Measurements from ENCODE around the gene COPE.

Gene COPE

GRCh38 chr19:18861235-18861634, 58.0 kb downstream of the COPE start:
- no peak for TF ChIP-seq FOXP2 (optimal IDR thresholded peaks at IDR 0.05; ENCODE audit: borderline replicate concordance, extremely low read depth, extremely low read length, insufficient read depth)

DNA sequence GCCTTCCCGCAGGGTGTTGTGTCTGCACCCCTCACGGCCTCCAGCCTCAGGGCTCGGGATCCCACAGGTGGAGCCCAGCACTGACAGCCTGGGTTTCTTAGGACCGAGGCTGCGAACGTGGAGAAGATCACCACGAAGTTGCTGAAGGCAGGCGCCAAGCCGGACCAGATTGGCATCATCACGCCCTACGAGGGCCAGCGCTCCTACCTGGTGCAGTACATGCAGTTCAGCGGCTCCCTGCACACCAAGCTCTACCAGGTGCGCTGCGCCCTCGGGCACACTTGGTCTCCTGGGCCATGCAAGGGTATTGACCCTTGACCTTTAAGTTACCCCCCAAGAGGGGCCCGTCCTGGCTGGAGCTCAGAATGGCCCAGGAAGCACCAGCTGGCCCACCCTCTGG, 58.5 kb downstream of the COPE start:
- no peak for TF ChIP-seq SIN3A (IDR thresholded peaks at IDR 0.05; ENCODE audit: borderline replicate concordance, insufficient read depth, low read length)
- no peak for TF ChIP-seq FOXP2 (optimal IDR thresholded peaks at IDR 0.05; ENCODE audit: borderline replicate concordance, extremely low read depth, extremely low read length, insufficient read depth)
- TF ChIP-seq, protein P1, sequence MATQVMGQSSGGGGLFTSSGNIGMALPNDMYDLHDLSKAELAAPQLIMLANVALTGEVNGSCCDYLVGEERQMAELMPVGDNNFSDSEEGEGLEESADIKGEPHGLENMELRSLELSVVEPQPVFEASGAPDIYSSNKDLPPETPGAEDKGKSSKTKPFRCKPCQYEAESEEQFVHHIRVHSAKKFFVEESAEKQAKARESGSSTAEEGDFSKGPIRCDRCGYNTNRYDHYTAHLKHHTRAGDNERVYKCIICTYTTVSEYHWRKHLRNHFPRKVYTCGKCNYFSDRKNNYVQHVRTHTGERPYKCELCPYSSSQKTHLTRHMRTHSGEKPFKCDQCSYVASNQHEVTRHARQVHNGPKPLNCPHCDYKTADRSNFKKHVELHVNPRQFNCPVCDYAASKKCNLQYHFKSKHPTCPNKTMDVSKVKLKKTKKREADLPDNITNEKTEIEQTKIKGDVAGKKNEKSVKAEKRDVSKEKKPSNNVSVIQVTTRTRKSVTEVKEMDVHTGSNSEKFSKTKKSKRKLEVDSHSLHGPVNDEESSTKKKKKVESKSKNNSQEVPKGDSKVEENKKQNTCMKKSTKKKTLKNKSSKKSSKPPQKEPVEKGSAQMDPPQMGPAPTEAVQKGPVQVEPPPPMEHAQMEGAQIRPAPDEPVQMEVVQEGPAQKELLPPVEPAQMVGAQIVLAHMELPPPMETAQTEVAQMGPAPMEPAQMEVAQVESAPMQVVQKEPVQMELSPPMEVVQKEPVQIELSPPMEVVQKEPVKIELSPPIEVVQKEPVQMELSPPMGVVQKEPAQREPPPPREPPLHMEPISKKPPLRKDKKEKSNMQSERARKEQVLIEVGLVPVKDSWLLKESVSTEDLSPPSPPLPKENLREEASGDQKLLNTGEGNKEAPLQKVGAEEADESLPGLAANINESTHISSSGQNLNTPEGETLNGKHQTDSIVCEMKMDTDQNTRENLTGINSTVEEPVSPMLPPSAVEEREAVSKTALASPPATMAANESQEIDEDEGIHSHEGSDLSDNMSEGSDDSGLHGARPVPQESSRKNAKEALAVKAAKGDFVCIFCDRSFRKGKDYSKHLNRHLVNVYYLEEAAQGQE (IDR thresholded peaks at IDR 0.05; ENCODE audit: insufficient read depth in 1 of 2, low read depth in 2 of 2, low read length in 2 of 2): no peak
- no peak for TF ChIP-seq POLR2AphosphoS5 (IDR thresholded peaks at IDR 0.05; ENCODE audit: low read depth, low read length)
- TF ChIP-seq TAF1 (IDR thresholded peaks at IDR 0.05; ENCODE audit: borderline replicate concordance, insufficient read depth, low read length): no peak

- TF ChIP-seq FOXP2 (optimal IDR thresholded peaks at IDR 0.05; ENCODE audit: borderline replicate concordance, extremely low read depth, extremely low read length, insufficient read depth) (no peak), TAF1 (IDR thresholded peaks at IDR 0.05; ENCODE audit: borderline replicate concordance, insufficient read depth, low read length) (no peak), SIN3A (IDR thresholded peaks at IDR 0.05; ENCODE audit: borderline replicate concordance, insufficient read depth, low read length) (no peak), POLR2AphosphoS5 (IDR thresholded peaks at IDR 0.05; ENCODE audit: low read depth, low read length) (no peak)
- TF ChIP-seq, protein P1 (IDR thresholded peaks at IDR 0.05; ENCODE audit: insufficient read depth in 1 of 2, low read depth in 2 of 2, low read length in 2 of 2): no peak
Measured at GRCh38 chr19:18860302-18860700, 58.9 kb downstream of the COPE start.

DNA sequence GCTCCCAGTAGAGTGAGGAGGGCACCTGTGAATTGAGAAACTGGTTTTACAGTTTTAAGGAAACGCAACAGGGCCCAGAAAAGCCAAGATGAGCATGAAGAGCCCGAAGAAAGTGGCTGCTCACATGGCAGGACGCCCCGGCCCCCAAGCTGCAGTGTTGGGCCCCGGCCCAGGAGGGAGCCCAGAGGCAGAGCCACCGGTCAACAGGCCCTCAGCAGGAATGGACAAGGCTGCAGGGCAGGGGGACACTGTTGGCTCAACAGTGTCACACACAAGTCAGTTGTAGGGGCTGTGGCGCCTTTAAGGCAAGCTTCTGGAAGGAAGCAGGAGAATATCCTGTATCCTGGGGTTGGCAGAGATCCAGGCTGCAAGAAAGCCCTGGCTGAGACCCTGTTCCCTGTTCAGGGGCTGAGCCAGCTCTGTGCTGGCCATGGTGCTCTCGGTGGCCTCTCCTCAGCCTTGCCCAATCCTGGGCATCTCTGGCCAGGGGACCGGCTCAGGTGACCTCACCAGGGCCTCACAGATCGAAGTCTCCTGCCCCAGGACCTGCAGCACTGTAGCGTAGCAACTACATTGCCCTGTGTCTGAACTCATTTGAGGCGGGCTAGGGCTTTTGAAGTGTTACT, 59.4 kb downstream of the COPE start:
- TF ChIP-seq FOXP2 (optimal IDR thresholded peaks at IDR 0.05; ENCODE audit: borderline replicate concordance, extremely low read depth, extremely low read length, insufficient read depth) (peak; percentile 19), TAF1 (IDR thresholded peaks at IDR 0.05; ENCODE audit: borderline replicate concordance, insufficient read depth, low read length) (no peak), POLR2AphosphoS5 (IDR thresholded peaks at IDR 0.05; ENCODE audit: low read depth, low read length) (no peak), SIN3A (IDR thresholded peaks at IDR 0.05; ENCODE audit: borderline replicate concordance, insufficient read depth, low read length) (no peak)
- TF ChIP-seq, protein P1 (IDR thresholded peaks at IDR 0.05; ENCODE audit: insufficient read depth in 1 of 2, low read depth in 2 of 2, low read length in 2 of 2): no peak

DNA sequence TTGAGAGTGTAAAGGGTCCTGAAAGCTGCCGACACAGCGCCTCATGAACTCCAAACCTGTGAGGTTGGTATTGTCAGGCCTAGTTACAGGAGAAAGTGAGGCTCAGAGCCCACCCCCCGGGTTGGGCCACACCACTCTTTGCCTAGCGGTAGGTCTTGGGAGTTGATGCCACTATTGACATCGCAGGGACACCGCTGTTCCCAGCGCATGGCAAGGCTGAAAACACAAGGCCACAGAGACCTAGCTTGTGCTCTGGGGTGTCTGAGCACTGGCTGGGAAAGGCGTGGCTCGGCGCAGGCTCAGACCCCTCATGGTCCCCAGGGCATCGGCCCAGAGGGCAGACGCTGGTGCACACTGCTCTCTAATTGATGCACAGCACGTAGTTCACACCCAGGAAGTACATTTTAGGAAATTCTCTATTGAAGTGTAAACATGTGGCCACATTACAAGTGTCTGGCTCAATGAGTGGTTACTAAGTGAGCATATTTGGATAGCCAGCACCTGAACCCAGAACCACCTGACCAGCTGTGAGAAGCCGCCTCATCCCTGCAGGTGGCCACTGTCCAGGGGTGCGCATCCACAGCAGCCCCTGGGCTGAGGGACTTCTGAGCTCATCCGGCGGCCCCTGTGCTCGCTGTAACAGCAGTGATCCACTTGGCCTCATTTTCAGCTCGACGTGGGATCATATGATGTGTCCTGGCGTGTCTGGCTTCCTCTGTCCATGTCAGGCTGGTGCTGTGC, 60.1 kb downstream of the COPE start:
- TF ChIP-seq POLR2AphosphoS5 (IDR thresholded peaks at IDR 0.05; ENCODE audit: low read depth, low read length) (no peak), FOXP2 (optimal IDR thresholded peaks at IDR 0.05; ENCODE audit: borderline replicate concordance, extremely low read depth, extremely low read length, insufficient read depth) (no peak), SIN3A (IDR thresholded peaks at IDR 0.05; ENCODE audit: borderline replicate concordance, insufficient read depth, low read length) (no peak), TAF1 (IDR thresholded peaks at IDR 0.05; ENCODE audit: borderline replicate concordance, insufficient read depth, low read length) (no peak)
- TF ChIP-seq, protein P1 (IDR thresholded peaks at IDR 0.05; ENCODE audit: insufficient read depth in 1 of 2, low read depth in 2 of 2, low read length in 2 of 2): no peak
